IPS DF 4.7 (cell line): ENCODE results near the gene MPPED2.

Source experiments
- DNase-seq: peaks from one replicate; pipeline ENCODE4 v3.0.0-alpha.2; 2013; ENCODE audit warnings: low spot score; ENCODE audit errors: extremely low read depth

The MPPED2 gene

DNA sequence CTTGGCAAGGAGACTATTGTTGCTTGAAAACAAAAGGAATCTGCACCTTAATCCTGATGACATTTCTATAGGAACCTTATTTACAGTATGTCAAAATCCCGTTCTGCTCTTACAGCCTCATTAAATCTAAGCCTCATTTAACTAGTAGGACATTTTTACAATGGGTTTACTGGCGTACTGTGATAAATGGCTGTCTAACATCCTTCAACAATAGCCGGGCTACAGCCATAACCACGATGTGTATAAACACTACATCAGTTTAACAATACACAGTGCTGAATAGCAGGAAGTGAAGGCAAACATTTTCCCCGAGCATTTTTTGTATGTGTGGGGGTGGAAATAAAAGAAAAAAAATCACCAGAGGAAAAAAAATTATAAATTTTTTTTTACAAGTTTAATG lies 132.0 kb downstream of the MPPED2 start:
- DNase-seq: no peak

DNA sequence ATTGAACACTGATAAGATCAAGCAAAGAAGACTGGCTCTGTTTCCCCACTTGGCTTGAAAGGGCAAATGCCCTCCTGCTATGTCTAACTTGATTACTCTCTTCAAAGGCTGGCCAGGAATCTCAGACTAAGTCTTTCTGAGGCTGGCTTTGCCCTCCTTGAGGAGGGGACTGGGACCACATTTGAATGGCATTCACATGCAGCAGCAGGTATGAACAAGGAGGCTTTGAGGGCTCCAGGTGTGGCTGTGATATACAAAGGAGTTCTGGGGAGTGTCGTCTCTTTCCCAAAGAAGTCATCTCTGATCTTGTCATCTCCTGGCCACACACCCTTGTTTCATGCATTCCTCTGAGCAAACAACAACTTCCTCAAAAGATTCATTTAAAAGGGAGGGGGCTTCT lies 132.4 kb downstream of the MPPED2 start:
- DNase-seq: no peak

DNA sequence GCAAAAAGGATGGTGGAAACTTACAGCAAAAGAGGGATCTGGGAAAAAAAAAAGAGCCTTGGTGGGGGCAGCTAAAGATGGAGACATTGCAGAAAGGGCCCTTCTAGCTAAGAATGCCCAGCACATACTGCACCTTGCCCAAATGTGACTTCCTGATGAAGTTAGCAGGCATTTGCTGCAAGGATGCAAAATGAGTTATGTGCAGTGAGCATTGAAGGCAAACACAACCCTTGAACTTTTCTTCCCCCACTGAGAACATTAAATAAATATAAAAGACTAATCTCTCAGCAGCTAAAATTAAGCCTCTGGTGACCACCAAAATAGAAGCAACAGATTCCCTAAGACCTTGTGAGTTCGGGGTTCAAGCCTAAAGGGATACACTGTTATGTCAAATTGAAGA lies 133.3 kb downstream of the MPPED2 start:
- no peak for DNase-seq

DNA sequence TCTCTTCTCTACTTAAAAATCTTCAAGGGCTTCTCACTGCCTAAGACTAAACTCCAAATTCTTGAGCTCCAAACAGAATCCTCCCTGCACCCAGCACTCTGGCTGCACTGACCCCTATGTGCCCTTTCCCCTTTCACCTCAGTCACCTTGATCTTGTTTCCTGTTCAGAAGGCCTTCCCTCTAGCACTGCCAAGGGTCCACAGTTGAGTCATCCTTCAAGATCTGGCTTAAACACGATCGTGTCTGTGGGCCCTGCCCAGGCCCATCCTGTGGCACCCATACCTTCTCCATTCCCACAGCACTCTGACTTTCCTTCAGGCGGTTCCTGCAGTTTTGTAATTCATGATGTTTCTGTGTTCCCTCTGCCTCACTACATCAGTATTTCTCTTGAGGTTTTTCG lies 134.0 kb downstream of the MPPED2 start:
- no peak for DNase-seq

DNA sequence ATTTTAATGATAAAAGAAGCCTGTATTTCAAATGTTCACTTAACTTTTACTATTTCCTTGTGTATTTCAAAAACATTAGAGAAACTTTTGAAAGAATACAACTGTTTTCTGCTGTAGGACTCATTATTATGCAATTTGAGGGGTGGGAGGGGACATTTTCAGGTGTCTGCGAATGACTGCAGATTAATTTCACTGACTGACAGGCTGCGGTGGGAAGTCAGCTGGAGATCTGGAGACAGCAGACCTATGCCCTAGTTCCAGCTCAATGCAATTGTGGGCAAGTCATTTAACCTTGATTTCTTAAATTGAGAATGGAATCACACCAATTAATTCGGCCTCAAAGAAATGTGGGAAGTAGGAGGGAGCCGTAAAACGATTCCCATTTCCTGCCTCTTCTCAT lies 134.5 kb downstream of the MPPED2 start:
- DNase-seq: no peak

DNA sequence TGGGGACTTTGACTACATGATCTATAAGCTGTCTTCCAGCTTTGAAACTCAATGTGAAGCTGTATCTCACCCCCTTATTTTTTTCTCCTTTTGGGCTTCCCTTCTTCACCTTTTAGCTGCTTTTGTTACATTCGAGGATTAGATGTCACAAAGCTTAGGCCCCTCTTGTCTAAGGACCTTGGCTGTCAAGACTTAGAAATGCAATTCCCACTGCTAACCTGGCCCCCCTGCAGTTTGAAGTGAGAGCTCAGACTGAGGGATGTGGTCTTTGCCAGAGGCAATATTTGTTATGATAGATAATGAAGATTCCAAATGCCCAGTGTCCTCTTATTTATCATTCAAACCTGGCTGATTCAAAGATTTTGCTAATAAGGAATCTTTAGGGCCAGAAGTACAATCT lies 135.0 kb downstream of the MPPED2 start:
- DNase-seq: no peak

DNA sequence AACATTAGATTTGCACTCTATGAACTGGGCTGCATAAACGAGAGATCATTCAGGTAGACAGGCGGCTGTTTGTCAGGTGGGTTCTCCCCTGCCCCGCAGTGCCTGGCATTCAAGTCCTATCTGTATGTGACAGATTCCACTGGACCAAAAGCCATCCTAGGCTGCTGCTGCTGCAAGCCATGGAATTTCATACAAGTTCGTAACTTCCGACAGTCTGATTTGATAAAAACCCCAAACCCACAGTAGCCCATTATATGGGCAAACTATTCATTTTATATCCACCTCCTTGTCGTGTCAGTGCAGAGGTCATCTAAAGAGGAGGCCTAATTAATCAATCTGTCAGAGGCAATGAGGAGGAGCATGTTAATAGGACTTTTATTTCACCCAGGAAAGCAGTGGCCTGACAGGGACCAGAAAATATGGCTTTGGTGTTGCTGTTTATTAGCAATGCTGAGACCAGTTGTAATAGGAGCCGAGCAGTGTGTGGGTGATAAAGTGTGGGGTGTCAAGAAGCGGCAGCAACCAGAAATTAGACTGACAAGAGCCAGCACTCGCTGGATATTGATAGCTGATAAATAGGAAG lies 139.0 kb downstream of the MPPED2 start:
- DNase-seq: no peak

DNA sequence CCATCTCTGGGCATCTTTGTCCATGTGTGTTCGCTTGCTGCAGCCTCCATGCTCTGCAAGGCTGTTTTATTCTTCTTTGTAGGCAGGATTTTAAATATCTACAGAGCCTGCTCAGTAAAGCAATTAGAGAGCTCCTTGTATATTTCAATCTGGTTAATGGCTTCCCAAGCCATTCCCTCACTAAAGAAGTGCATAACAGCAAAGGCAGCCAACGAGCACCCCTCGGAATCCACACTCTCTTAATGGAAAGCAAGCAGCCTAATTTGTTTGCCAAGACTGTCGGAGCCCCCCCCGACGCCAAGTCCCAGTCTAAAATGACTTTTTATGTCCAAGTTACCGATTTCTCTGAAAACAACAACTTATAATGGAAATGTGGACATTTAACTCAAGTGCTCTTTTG lies 139.6 kb downstream of the MPPED2 start:
- DNase-seq: no peak

DNA sequence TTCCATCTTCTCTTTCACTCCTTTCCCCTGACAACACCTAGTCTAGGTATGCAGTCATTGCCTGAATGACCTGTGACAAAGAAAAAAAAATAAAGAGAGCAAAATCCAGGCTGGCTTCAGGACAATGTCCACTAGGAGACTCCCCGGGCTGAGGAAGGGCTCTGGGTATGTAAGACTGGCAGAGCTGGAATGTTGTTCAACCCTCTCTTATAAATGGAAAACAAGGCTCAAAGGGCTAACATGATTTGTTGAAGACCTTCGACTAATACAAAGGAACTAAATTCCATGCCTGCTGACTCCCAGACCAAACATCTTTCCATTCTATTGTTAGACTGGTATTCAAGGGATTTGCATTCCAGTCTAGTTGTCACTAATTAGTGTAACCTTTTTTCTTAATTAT lies 141.1 kb downstream of the MPPED2 start:
- DNase-seq: no peak

DNA sequence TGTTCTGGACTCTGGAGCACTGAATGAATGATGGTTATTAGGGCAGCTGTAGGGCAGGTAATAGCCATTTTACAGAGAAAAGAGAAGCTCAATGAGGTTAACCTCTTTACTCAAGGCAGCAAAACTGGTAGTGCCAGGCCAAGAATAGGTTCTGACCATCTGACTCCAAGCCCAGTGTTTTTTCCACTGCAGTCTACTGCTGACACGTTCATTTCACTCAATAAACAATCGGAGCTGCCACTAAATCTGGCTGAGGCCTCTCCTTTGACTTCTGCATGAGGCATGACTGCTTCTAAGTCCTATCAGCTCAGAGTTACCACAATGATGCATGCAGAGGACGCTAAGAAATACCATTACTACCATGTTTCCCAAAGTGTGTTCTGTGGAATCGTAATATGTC lies 145.6 kb downstream of the MPPED2 start:
- DNase-seq: no peak

DNA sequence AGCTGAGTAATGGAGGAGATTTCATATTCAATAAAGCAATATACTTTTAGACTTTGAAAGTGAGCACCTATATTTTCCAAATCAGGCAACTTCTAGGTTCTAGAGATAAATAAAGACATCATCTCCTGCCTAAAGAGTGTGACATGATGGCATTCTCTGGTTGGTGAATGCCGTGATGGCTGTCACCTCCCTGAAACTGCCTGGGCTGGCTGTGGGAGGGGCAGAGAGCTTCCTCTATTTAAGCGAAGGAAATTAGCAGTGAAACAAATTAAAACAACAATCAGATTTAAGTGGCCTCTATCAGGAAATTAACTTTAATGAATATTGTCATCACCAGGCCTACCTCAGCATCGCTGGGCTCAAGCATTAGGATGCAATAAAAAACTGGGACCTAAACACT lies 149.4 kb downstream of the MPPED2 start:
- no peak for DNase-seq

DNA sequence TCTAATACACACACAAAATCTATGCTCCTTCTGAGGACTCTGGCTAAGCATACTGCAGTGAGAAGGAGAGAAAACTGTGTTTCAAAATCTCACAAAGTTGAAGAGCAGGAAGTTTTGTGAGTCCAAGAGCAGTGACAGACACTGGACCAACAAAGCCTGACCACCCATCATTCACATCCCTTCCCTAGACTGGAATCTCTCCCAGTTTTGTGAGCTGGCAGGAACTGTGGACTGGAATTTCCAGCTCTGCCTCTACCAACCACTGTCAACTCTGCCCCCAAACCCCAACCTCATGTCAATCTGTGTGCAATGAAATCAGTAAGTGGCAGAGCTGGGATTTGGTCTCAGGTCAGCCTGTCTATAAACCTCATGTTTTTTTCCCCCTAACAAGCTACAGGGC lies 150.7 kb downstream of the MPPED2 start:
- no peak for DNase-seq

DNA sequence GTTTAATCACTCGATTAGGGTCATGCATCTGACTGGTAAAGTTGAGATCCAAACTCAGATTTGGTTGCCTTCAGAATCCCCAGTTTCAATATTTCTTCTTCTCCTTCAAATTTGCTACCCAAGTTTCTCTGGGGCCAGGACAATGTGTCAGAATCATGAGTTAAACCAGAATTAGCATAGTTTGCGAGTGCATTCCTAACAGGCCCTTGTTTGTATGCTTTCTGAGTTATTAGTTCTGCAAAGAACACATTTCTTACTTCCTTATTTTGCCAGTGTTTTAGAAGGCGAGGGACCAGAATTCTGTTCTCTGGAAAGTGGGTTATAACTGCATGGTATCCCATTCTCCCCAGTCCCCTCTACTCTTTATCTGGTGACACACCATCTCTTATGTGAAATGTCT lies 151.3 kb downstream of the MPPED2 start:
- DNase-seq: no peak

DNA sequence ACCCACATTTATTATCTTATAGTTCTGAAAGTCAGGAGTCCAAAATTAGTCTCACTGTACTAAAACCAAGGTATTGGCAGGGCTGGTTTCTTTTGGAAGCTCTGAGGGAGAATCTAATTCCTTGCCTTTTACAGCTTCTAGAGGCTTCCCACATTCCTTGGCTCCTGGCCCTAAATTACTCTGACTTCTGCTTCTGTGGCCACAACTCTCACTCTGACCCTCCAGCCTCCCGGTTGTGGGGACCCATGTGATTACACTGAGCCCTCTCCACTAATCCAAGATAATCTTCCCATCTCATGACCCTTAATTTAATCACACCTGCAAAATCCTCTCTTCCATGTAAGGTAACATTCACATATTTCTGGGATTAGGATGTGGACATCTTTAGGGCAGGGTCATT lies 152.3 kb downstream of the MPPED2 start:
- no peak for DNase-seq

DNA sequence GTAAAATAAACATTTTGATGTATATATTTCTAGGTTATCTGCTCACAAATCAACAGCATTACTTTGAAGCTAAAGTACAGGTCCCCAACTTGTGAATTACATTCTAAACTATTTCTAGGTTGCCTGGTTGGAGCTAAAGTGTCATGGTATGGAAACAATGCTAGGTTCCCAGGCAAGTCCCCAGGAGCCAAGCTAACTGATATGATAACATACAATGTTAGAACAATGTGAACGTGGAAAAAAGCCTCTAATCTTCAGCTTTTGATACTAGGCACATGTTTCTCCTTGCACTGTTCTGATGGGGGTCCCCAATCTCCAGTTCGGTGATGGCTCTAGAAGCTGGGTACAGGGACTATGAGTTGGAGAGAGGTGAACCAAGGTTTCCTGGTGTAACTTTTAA lies 153.4 kb downstream of the MPPED2 start:
- no peak for DNase-seq

DNA sequence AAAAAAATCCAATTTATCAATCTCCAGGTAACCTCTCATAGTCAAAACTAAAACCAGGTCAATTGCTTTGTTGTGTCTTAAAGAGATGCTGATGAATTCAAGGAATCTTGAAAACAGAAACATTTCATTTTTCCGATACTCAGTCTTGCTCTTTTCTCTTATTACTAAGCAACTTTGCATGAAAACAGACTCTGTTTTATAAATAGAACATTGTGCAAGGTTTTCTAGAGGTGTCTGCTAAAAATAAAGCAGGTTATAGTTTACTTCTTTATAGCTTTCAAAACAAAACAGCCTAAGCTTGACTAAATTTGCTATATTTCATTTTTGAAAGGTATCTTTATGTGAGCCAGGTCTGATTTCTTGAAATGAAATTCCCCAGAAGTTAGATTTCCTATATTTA lies 154.0 kb downstream of the MPPED2 start:
- no peak for DNase-seq

DNA sequence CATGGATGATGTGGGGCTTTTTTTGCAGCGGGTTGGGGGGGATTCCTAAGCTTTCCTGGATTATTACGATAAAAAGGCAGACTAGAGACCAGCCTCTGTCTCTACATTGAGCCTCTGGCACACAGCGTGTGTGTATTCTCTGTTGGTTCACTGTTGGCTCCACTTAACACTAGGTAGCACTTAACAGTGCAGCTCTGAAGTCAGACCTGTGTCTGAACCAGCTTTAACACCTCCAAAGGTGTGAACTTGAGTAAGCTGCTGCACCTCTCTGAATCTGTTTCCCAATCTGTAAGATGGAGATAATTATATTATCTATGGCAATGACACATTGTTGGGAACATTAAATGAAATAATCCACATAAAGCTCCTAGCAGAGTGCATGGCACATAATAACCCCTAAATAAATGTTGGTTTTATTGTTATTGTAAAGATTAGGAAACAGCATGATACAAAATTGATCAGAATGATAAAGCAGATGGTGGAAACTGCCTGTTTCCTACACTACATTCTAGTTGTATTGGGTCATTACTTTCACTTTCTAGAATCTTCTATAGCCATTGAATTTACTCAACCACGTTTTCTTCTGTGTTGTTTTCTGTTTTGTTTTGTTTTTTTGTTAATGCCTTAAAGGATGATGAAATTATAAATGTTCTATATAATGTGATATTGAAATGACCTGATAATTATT lies 154.9 kb downstream of the MPPED2 start:
- DNase-seq: no peak

DNA sequence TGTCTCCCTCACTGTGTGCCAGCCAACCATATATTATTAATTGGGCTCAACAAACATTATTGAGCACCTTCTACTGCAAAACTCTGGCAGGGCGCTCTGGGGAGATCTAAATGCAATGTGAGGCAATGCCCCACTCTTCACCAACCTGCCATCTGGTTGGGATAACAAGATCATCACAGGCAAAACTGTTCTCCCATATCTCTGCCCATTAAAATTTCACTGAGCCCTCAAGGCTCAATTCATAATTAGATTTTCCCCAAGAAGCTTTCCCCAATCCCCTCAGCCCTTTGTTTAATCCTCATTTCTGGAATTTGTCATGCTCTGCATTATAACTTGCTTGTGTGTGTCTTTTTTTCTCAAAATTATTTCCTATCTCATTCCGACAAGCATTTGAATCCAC lies 156.6 kb downstream of the MPPED2 start:
- DNase-seq: no peak

DNA sequence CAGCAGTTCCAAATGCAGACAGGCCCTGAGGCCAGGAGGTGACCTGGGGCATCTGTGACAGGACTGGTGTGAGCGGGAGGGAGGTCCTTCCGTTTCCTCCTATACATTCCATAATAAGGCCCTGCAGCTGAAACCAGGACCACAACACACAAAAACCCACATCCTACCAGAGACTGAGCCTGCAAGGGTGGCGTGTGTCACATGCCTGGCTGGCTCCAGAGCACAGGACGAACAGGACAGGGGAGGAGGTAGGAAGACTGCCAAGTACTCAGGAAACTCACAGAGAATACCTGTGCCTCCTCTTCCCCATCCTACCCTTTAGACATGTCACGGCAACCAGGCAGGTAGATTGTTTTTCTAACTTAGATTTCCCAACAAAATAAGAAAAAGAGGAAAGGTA lies 159.4 kb downstream of the MPPED2 start:
- DNase-seq: no peak

DNA sequence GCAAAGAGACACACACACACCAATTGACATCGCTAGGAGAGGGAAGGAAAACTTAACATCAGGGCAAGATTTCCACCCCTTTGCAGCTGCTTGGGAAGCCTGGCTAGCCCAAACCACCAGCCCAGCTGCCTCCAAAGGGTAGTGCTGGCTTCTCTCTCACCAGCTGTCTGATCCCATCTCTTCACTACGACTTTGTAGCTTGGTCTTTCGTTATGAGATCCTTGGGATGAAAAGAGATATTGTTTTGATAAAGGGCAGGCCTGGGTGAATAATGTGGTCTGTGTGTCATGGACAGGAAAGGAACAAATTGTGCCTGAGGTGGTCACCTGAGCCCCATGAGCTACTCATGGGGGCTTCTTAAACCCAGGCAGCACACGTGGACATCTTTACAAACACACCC lies 161.3 kb downstream of the MPPED2 start:
- no peak for DNase-seq

DNA sequence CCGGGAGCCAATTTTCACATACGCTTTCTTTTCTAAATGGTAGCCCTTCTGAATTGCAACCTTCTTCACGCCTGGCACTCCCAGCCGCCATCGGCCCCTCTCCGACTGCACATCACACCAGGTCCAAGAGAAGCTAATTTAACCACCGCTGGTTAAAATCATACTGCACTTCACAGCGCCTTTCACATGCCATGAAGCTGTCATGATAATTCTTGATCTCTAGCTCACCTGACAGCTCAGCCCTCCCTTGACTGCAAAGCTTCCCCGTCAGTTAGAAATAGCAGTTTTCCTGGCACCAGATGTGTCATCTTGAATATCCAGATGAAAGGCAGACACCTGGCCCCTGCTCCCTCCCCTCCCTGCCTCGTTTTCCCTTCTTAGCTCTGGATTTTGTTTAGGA lies 161.8 kb downstream of the MPPED2 start:
- no peak for DNase-seq

DNA sequence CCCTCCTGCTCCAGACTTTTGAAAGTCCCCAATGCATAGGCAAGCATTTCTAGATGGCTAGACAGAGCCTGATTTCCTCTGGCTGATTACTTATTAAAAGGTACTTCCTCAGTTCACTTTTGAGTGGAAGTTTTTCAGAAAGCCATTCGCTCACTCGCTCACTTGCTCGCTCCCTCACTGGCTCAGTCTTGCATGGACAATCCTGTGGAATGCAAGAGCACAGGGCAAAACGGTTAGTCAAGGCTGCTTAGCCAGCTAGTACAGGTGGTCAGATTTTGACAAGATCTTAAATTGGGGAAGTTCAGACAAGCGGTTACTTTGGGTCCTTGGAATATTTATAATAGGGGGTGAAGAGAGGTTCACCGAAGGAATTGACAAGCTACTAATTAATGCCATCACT lies 162.3 kb downstream of the MPPED2 start:
- DNase-seq: no peak

DNA sequence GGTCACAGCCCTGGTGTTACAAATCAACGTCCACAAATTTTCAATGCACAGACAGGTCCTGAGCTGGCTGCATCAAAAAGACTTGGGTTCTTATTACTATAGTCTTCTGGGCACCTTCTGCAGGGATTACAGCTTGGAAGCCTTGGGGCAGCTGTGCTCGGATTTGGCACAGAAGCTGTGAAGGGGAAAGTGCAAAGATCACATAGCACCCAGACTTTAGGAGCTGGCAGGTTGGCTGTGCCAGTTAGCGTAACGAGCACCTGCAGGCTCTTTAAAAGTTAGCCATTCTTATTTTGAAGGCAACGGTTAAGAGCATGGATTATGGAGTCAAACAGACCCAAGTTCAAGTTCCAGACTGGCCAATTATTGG lies 162.9 kb downstream of the MPPED2 start:
- no peak for DNase-seq
